Loucy (cell line): ENCODE results near the gene ANKRD33.

Source experiments
- EZH2phosphoT487 ChIP-seq: fragments of 200-600 bp; IDR thresholded peaks from 2 replicates; pipeline ENCODE4 v1.6.1; 2018; ENCODE audit warnings: antibody characterized with exemption, mild to moderate bottlenecking, moderate library complexity, borderline replicate concordance
- TF ChIP-seq, protein P1 (sequence below): fragments of 200-600 bp; sonication (generic); conservative IDR thresholded peaks from 2 replicates; pipeline ENCODE4 v1.5.1; 2014; ENCODE audit warnings: mild to moderate bottlenecking, antibody characterized with exemption, low read length

- TF ChIP-seq, protein P1, sequence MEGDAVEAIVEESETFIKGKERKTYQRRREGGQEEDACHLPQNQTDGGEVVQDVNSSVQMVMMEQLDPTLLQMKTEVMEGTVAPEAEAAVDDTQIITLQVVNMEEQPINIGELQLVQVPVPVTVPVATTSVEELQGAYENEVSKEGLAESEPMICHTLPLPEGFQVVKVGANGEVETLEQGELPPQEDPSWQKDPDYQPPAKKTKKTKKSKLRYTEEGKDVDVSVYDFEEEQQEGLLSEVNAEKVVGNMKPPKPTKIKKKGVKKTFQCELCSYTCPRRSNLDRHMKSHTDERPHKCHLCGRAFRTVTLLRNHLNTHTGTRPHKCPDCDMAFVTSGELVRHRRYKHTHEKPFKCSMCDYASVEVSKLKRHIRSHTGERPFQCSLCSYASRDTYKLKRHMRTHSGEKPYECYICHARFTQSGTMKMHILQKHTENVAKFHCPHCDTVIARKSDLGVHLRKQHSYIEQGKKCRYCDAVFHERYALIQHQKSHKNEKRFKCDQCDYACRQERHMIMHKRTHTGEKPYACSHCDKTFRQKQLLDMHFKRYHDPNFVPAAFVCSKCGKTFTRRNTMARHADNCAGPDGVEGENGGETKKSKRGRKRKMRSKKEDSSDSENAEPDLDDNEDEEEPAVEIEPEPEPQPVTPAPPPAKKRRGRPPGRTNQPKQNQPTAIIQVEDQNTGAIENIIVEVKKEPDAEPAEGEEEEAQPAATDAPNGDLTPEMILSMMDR: no peak
- no peak for TF ChIP-seq EZH2phosphoT487
Measured at GRCh38 chr12:51860986-51861385, 26.9 kb upstream of the ANKRD33 start.
